Measurements from ENCODE around the gene RABGGTA. TPM values are rescaled to one million over a fixed set of nuclear protein-coding genes. Genes with fewer than 3 reads are reported as not detected.
A peak's percentile ranks its signal among the peaks of the same experiment; 100 is the strongest.

RABGGTA gene
- total and polyA plus RNA-seq, 2 donors (not counting 1 experiment from before 2014, with no cell fraction given) = 15.1 to 21.0 TPM

- TF ChIP-seq EZH2 (IDR thresholded peaks at IDR 0.05; ENCODE audit: low read length, missing control alignments) = no peak
- no peak for TF ChIP-seq CTCF (conservative IDR thresholded peaks at IDR 0.05 in 1 of 2, IDR thresholded peaks at IDR 0.05 in 1 of 2; ENCODE audit: low read depth in 1 of 2, low read length in 2 of 2)
- H3K4me1 ChIP-seq (ENCODE audit: control insufficient read depth, extremely low read depth, insufficient read depth, low read length) = peaks cover 12% of the 10 kb centered on the region
- no peaks in the 10 kb centered on the region for H3K9me3 ChIP-seq (ENCODE audit: control insufficient read depth, insufficient read depth, low read depth, low read length)
- no peak overlapping the region for H3K4me2 ChIP-seq (ENCODE audit: extremely low read depth, insufficient read depth, low read length)
- DNase-seq (ENCODE audit: low read depth in 2 of 2) = no peak
- no peaks in the 10 kb centered on the region for H4K20me1 ChIP-seq (ENCODE audit: control insufficient read depth, extremely low read depth, insufficient read depth, low read length)
- H3K79me2 ChIP-seq (ENCODE audit: control insufficient read depth, insufficient read depth, low read length) = no peaks in the 10 kb centered on the region
- H3K27me3 ChIP-seq (ENCODE audit: control insufficient read depth, insufficient read depth, low read length) = no peaks in the 10 kb centered on the region
- H3K9ac ChIP-seq (ENCODE audit: insufficient read depth, low read length) = no peak overlapping the region
- no peak overlapping the region for H2AFZ ChIP-seq (ENCODE audit: low read length)
- H3K4me3 ChIP-seq (replicated peaks in 1 of 4; ENCODE audit: control extremely low read depth in 1 of 4, insufficient read depth in 1 of 4, low read depth in 3 of 4, low read length in 4 of 4) = no peak overlapping the region
- no peak overlapping the region for H3K27ac ChIP-seq (ENCODE audit: insufficient read depth, low read length)
- H3K36me3 ChIP-seq (ENCODE audit: control insufficient read depth, insufficient read depth, low read length) = peaks cover 11% of the 10 kb centered on the region
Observed at GRCh38 chr14:24308342-24309124, 37.1 kb upstream of the RABGGTA start.

- peaks cover 13% of the 10 kb centered on the region for H3K36me3 ChIP-seq (ENCODE audit: control insufficient read depth, insufficient read depth, low read length)
- H3K79me2 ChIP-seq (ENCODE audit: control insufficient read depth, insufficient read depth, low read length) = no peaks in the 10 kb centered on the region
- DNase-seq (ENCODE audit: low read depth in 2 of 2) = peak; percentile 22 to 53
- H3K9ac ChIP-seq (ENCODE audit: insufficient read depth, low read length) = no peak within 1 kb of the TSS
- no peaks in the 10 kb centered on the region for H3K27me3 ChIP-seq (ENCODE audit: control insufficient read depth, insufficient read depth, low read length)
- H3K27ac ChIP-seq (ENCODE audit: insufficient read depth, low read length) = no peak within 1 kb of the TSS
- TF ChIP-seq EZH2 (IDR thresholded peaks at IDR 0.05; ENCODE audit: low read length, missing control alignments) (no peak), CTCF (conservative IDR thresholded peaks at IDR 0.05 in 1 of 2, IDR thresholded peaks at IDR 0.05 in 1 of 2; ENCODE audit: low read depth in 1 of 2, low read length in 2 of 2) (peak; percentile 94 to 97)
- no peaks in the 10 kb centered on the region for H3K9me3 ChIP-seq (ENCODE audit: control insufficient read depth, insufficient read depth, low read depth, low read length)
- H4K20me1 ChIP-seq (ENCODE audit: control insufficient read depth, extremely low read depth, insufficient read depth, low read length) = no peaks in the 10 kb centered on the region
- no peak within 1 kb of the TSS for H2AFZ ChIP-seq (ENCODE audit: low read length)
- H3K4me3 ChIP-seq (replicated peaks in 1 of 4; ENCODE audit: control extremely low read depth in 1 of 4, insufficient read depth in 1 of 4, low read depth in 3 of 4, low read length in 4 of 4) = no peak within 1 kb of the TSS
- H3K4me1 ChIP-seq (ENCODE audit: control insufficient read depth, extremely low read depth, insufficient read depth, low read length) = peaks cover 9% of the 10 kb centered on the region
- no peak within 1 kb of the TSS for H3K4me2 ChIP-seq (ENCODE audit: extremely low read depth, insufficient read depth, low read length)
Observed at GRCh38 chr14:24307575-24308341, 36.4 kb upstream of the RABGGTA start, which contains the start of gene CIDEB. Gene CIDEB (minus strand): TSS chr14:24307977. CDS start chr14:24307858, 119 bp downstream.

GRCh38 chr14:24307156-24307574 is 35.8 kb upstream of the RABGGTA start:
- peaks cover 9% of the 10 kb centered on the region for H3K4me1 ChIP-seq (ENCODE audit: control insufficient read depth, extremely low read depth, insufficient read depth, low read length)
- no peak overlapping the region for H2AFZ ChIP-seq (ENCODE audit: low read length)
- no peaks in the 10 kb centered on the region for H3K9me3 ChIP-seq (ENCODE audit: control insufficient read depth, insufficient read depth, low read depth, low read length)
- no peaks in the 10 kb centered on the region for H3K79me2 ChIP-seq (ENCODE audit: control insufficient read depth, insufficient read depth, low read length)
- H4K20me1 ChIP-seq (ENCODE audit: control insufficient read depth, extremely low read depth, insufficient read depth, low read length) = no peaks in the 10 kb centered on the region
- H3K27ac ChIP-seq (ENCODE audit: insufficient read depth, low read length) = no peak overlapping the region
- no peak for DNase-seq (ENCODE audit: low read depth in 2 of 2)
- TF ChIP-seq CTCF (conservative IDR thresholded peaks at IDR 0.05 in 1 of 2, IDR thresholded peaks at IDR 0.05 in 1 of 2; ENCODE audit: low read depth in 1 of 2, low read length in 2 of 2) (no peak), EZH2 (IDR thresholded peaks at IDR 0.05; ENCODE audit: low read length, missing control alignments) (no peak)
- no peaks in the 10 kb centered on the region for H3K27me3 ChIP-seq (ENCODE audit: control insufficient read depth, insufficient read depth, low read length)
- H3K4me3 ChIP-seq (replicated peaks in 1 of 4; ENCODE audit: control extremely low read depth in 1 of 4, insufficient read depth in 1 of 4, low read depth in 3 of 4, low read length in 4 of 4) = no peak overlapping the region
- peaks cover 19% of the 10 kb centered on the region for H3K36me3 ChIP-seq (ENCODE audit: control insufficient read depth, insufficient read depth, low read length)
- no peak overlapping the region for H3K9ac ChIP-seq (ENCODE audit: insufficient read depth, low read length)
- H3K4me2 ChIP-seq (ENCODE audit: extremely low read depth, insufficient read depth, low read length) = no peak overlapping the region
